ENCODE results near the gene NHEJ1.

GRCh38 chr2:219065484-219065883, 95.1 kb downstream of the NHEJ1 start:
- TF ChIP-seq CHD2 (IDR thresholded peaks at IDR 0.05; ENCODE audit: low read length, partially characterized antibody): no peak
- no peak for TF ChIP-seq SMC3 (IDR thresholded peaks at IDR 0.05; ENCODE audit: low read depth, low read length)
- no peak for TF ChIP-seq CTCF (IDR thresholded peaks at IDR 0.05)
- TF ChIP-seq SIN3A (IDR thresholded peaks at IDR 0.05; ENCODE audit: borderline replicate concordance, low read depth, low read length): no peak
- TF ChIP-seq IRF3 (IDR thresholded peaks at IDR 0.05; ENCODE audit: low read depth, low read length): no peak
- no peak for TF ChIP-seq POLR2AphosphoS5 (IDR thresholded peaks at IDR 0.05; ENCODE audit: low read depth, low read length)
- TF ChIP-seq MXI1 (IDR thresholded peaks at IDR 0.05; ENCODE audit: low read depth, low read length): no peak
- TF ChIP-seq MAX (IDR thresholded peaks at IDR 0.05; ENCODE audit: low read depth): no peak
